AG09309 (cell line): ENCODE data around the gene GSK3B.

Experiments used
- DNase-seq: peaks from one replicate; pipeline ENCODE4 v3.0.0-alpha.2; 2010; ENCODE audit warnings: low read depth
- H3K4me3 ChIP-seq: 2 replicates; pipeline ENCODE4 v1.5.1; 2011; ENCODE audit warnings: mild to moderate bottlenecking, low read depth, low read length, moderate library complexity; ENCODE audit not compliant: control insufficient read depth
- TF ChIP-seq, protein P1 (sequence below): IDR thresholded peaks from 2 replicates; pipeline ENCODE4 v1.5.1; 2011; ENCODE audit warnings: mild to moderate bottlenecking, low read depth, low read length, inconsistent platforms; ENCODE audit not compliant: insufficient read depth, control insufficient read depth; ENCODE audit errors: missing control alignments

The GSK3B gene

DNA sequence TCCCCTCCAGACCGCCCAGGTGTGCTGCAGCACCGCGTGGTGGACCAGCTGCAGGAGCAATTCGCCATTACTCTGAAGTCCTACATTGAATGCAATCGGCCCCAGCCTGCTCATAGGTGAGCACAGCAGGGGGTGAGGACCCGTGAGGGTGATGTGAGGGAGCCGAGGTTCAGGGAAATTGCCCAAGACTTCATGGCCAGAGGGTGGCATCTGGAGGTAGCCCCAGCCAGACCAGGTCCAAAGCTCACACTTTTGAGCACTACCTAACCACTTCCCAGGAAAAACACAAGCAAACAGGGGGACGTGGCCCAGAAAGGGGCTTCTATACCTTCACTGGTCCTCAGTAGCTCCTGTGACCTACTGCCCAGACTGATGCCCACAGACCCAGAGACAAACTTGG is 278.5 kb downstream of the GSK3B start:
- TF ChIP-seq, protein P1, sequence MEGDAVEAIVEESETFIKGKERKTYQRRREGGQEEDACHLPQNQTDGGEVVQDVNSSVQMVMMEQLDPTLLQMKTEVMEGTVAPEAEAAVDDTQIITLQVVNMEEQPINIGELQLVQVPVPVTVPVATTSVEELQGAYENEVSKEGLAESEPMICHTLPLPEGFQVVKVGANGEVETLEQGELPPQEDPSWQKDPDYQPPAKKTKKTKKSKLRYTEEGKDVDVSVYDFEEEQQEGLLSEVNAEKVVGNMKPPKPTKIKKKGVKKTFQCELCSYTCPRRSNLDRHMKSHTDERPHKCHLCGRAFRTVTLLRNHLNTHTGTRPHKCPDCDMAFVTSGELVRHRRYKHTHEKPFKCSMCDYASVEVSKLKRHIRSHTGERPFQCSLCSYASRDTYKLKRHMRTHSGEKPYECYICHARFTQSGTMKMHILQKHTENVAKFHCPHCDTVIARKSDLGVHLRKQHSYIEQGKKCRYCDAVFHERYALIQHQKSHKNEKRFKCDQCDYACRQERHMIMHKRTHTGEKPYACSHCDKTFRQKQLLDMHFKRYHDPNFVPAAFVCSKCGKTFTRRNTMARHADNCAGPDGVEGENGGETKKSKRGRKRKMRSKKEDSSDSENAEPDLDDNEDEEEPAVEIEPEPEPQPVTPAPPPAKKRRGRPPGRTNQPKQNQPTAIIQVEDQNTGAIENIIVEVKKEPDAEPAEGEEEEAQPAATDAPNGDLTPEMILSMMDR: no peak
- no peak overlapping the region for H3K4me3 ChIP-seq

DNA sequence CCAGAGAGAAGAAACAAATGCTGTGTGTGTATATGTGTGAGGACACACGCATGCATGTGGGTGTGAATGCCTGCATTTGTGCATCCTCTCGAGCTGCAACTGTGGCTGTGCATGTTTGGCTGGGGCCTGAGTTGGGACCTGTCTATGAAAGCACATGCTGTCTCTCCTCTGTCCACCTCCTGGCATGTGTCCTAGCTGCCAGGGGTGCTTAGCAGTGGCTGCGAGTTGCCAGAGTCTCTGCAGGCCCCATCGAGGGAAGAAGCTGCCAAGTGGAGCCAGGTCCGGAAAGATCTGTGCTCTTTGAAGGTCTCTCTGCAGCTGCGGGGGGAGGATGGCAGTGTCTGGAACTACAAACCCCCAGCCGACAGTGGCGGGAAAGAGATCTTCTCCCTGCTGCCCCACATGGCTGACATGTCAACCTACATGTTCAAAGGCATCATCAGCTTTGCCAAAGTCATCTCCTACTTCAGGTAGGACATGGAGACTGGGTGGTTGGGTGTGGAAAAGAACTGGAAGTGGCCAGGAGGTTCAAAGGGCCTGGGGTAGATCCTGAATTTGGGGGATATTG is 281.7 kb downstream of the GSK3B start:
- H3K4me3 ChIP-seq: no peak overlapping the region
- no peak for DNase-seq
- TF ChIP-seq, protein P1: no peak

More for the DNA sequence above, 278.5 kb downstream of the GSK3B start:
- no peak for DNase-seq

DNA sequence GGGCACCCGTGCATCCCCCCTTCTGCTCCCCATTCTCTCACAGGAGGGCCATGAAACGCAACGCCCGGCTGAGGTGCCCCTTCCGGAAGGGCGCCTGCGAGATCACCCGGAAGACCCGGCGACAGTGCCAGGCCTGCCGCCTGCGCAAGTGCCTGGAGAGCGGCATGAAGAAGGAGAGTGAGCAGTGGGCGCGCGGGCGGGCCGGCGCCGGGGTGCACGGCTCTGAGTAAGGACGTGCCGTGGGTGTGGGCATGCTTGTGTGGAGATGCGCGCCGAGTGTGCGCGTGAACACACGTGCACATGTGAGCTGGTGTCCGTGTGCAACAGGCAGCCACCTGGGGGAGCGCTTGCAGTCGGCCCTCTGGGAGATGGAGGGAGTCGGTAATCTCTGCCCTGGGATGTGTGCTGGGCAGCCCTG is 284.2 kb downstream of the GSK3B start:
- H3K4me3 ChIP-seq: peak overlapping the region; percentile 44
- no peak for DNase-seq
- TF ChIP-seq, protein P1: peak; percentile 34

DNA sequence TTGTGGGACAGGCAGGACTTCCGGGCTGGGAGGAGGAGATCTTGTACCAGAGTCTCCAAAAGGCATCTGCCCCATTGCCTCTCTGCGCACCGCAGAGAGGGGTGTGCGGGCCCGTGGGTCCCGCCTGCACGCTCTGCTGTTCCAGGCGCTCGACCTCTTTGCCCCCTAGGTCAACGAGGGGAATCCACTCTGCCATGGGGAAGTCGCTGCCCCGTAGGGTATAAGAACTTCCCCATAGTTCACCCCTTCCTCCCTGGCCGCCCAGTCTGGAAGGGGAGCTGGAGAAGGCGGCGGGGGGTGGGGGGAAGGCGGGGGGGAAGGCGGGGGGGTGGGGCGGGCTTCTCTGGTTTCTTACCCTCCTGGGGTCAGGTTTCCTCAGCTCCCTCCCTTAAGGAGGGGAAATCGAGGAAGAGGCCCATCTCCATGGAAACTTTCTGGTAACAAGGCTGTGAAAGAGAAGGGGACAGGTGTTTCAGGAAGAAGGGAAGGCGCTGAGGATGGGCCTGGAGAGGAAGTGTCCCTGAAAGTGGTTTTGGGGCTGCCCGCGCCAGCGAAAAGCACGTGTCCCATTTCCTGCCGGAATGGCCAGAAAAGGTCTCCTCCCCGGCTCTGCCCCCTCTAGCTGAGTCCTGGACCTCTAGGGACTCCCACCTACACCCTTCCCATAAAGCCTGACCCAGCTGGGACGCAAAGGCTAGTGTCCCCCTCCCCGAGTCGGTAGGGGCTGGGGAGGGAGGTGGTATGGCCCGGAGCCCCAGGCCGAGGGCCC is 284.8 kb downstream of the GSK3B start:
- TF ChIP-seq, protein P1: no peak
- DNase-seq: no peak

DNA sequence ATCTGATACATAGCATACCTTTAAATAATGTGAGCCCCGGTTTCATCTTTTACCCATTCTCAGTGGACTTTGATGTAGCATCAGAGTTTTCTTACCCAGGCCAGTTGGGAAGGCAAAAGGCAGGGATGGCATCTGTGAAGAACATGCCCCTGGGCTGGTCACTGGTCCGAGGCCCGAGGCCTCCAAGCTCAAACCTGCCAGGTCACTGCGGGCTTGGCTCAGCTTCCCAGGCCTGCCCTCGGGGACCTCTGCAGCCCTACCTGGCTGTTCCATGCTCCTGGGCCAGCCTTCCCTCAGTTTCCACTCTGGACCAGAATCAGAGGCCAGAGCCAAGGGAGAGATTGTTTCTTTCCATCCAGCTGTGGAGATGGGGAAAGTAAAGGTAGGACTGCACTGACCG is 285.4 kb downstream of the GSK3B start:
- no peak overlapping the region for H3K4me3 ChIP-seq
- TF ChIP-seq, protein P1: no peak
- DNase-seq: no peak

More for the DNA sequence above, 284.8 kb downstream of the GSK3B start:
- peak overlapping the region; percentile 44 for H3K4me3 ChIP-seq

DNA sequence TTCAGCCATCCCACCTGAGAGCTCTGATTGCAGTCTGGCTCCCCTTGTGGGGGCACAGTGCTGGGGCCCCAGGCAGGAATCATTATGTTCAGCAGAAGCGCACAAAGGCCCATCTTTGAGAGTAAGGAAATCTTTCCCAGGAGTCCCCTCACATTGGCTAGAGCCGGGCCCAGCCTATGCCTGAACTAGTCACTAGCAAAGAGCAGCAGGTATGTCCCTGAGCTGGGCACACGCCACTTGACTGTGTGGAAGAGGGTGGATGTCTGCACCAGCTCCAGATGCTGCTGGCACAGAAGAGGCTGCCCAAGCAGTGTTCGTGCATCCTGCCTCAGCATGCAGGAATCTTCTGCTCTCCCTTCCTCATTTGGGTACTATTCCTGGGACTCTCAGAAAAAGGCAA is 286.0 kb downstream of the GSK3B start:
- H3K4me3 ChIP-seq: no peak overlapping the region
- DNase-seq: no peak
- TF ChIP-seq, protein P1: no peak
